HG03095 (cell line): ENCODE results near the gene PHF19.

Experiments used
- ATAC-seq: cut with Tn5 transposase; IDR thresholded peaks from one replicate; pipeline ENCODE4 v1.9.1; 2021; ENCODE audit warnings: moderate library complexity; ENCODE audit not compliant: unreplicated experiment

Gene PHF19

DNA sequence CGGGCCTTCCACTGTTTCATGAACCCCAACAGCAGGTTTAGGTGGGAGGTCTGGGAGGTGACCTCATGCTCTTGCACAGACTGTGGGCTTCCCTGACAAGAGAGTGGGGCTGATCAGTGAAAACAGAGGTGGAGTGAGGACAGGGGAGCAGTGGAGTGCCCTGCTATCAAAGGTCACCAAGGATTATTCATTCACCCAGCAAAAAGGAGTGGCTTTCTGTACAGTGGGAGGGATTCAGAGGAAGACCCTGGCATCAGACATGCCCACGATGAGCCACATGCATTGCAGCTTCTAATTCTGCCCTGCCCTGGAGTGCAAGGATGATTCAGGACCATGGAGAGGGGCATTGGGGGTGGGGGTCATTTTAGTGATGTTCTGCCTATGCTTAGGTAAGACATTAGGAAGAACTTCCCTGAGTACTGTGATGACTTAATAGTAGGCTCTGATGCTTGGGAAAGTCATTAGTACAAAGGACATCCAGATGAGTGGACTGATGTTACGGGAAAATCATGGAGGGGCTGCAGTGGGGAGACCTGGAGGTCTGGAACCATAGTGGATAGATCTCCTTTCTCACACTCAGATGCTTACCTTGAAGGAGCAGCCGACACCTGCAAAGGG lies 36.8 kb upstream of the PHF19 start:
- no peak for ATAC-seq

DNA sequence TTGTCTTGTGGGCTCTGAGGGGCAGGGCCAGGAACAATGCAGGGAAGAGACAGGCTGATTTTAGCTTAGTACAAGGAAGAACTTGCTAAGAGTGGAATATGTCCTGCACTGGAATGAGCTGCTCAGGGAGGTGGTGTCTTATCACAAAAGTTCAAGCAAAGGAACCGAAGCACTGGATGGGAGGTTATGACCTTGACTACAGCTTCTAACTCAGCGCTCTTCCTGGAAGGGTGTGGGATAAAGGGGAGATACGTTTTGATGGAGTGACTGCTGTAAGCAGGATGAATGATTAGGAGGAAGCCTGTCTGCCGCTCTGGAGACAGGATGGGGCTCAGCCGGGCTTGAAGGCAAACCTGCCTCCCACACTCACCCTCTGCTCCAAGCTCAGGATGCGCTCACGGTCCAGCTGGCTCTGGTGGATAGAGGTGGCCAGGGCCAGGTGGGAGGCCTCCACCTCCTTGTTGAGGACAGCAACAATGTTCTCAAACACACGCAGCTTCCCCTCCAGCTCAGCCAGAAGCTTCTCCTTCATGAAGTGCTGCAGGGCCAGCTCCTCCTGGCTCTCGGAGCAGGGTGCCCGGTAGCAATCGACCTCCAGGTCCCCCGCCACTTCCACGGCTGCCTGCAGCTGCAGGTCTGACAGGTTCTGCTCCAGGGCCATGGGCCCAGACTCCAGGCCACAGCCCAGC lies 36.1 kb upstream of the PHF19 start:
- ATAC-seq = no peak

DNA sequence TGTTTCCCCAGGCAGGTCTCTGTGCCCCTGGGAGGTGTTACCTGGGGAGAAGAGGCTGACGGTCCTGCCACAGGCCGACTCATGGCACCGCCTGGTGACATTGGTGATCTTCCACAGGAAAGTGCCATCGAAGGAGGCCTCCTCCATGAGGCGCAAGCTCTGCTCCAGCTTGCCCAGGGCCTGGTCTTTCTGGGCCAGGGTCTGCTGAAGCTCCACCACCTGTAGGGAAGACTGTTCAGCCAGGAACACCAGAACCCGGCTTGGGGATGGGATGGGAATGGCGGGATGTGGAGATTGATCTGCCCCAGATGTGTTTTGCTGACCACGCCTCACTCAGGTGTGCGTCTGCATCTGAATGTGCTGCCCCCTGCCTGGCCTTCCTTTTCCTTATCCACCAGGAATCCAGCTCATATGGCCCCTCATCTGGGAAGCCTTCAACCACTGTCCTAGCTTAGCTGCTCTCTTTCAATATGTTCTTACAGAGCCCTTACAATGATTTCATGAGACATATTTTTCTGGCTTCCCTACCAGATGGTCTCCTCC lies 34.4 kb upstream of the PHF19 start:
- ATAC-seq = no peak

DNA sequence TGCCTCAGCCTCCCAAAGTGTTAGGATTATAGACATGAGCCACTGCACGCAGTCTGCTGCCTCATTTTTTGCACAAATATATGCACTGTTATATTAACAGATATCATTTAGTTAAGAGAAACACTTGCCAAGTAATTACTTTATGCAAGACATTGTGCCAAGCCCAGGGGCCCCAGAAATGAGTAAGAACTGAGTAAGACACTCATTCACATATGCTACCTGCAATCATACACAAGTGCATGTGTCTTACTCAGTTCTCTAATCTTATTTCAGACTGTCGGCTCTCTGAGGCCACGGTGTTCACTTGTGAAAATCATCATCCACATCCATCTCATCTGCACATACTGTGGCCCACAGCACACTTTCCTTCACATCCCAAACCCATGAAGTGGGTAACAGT lies 33.7 kb upstream of the PHF19 start:
- ATAC-seq = no peak

DNA sequence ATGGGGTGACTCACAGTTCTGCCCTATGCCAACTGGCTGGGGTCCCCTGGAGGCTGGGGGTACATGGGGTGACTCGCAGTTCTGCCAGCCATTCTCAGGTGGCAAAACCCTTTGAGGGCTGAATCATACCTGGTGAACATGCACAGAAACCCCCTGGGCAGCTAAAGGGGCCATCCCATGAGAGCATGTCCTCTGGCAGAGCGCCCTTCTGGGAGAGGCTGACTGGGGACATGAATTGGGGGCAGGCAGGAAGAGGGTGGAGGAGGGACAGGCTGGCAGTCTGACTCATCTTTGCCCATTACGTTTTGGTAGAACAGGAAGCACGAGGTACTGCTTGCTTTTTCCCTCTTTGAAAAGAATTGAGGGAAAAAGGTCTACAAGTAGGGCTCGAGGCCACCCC lies 32.9 kb upstream of the PHF19 start:
- no peak for ATAC-seq

DNA sequence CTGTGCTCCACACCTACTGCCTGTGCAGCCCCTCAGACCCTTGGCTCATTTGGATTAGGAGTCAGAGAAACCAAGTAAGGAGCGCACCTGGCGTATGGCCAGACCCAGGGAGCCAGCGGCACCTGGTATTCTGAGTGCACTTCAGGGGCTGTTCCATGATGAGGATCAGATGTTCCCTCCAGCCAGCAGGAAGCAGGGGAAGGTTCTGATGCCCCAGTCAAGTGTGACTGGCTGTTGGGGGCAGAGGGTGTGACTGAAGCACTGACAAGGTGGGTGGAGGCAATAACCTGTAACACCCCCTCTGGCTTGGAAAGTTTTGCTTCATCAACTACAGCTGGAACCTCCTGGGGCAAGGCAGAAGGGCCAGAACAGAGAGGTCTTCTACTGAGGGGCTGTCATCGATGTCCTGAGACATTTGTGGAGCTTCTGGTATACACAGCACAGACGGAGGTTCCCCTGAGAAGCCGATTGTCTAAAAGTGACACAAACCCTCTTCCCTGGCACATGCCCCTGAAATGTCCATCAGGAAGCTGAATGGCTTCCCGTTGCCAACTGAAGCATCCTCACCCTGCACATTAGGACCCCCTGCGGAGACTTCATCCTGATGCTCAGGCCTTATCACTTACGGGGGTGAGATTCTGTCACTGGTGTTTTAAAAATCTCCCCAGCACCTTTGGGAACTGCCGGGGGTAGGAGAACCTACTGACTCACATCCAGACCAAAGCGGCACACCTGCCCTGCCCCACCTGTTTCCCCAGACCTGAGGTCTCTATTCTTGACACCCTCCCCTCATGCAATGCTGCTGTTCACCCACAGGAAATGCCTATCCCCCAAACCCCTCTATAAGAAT lies 28.6 kb upstream of the PHF19 start:
- ATAC-seq = no peak

DNA sequence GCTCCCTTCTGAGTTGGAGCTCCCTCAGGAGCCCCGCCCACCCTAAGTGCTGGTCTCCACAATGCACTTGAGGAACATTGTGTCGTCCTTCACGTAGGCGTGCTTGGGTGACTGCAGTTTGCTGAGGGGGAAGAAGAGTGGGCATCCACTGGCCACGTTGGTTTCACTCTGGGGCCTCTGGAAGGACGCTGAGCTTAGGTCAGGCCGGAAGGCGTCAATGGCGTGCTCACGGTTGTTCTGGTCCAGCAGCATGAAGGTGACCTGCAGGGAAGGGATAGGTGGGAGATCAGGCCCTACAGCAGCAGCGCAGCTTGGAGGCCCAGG lies 28.0 kb upstream of the PHF19 start:
- no peak for ATAC-seq

DNA sequence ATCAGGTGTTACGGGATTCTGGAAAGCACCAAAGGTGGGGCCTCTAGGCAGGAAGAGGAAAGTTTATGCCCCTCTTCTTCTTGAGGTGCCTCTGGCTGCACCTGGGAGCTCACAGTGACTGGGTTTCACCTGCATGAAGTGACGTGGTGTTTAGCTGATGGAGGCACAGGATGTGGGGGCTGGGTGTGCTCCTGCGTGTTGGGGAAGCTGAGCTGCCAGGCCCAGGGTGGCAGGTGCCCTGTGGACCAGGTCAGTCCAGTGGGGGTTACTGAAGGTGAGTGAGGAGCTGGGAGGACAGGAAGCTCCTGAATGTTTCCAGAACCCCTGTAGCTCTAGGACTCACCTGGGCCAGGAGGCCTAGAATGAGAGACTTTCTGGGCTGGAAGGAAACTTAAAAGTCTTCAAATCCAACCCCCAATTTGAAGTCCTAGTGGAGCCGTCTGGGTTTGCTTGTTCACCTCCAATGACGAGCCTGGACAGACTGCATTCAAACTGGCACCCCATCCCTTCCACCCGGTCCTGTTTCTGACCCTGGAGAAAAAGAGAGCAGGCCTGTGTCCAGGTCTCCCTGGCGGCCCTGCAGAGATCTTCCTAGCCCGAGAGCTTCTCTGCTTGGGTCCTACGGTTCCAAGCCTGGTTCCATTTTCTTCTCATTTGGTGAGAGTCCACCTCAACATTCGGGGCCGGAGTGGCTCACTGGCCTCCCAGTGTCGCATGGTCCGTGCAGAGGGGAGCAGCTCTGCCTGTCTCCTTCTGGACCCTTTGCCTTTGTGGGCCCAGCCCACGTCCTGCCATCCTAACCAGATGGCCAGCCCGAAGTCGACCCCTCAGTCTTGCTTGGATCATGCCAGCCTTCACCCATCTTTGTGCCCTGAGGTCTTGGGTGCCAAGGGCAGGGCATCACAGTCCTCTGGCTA lies 27.3 kb upstream of the PHF19 start:
- ATAC-seq = no peak

DNA sequence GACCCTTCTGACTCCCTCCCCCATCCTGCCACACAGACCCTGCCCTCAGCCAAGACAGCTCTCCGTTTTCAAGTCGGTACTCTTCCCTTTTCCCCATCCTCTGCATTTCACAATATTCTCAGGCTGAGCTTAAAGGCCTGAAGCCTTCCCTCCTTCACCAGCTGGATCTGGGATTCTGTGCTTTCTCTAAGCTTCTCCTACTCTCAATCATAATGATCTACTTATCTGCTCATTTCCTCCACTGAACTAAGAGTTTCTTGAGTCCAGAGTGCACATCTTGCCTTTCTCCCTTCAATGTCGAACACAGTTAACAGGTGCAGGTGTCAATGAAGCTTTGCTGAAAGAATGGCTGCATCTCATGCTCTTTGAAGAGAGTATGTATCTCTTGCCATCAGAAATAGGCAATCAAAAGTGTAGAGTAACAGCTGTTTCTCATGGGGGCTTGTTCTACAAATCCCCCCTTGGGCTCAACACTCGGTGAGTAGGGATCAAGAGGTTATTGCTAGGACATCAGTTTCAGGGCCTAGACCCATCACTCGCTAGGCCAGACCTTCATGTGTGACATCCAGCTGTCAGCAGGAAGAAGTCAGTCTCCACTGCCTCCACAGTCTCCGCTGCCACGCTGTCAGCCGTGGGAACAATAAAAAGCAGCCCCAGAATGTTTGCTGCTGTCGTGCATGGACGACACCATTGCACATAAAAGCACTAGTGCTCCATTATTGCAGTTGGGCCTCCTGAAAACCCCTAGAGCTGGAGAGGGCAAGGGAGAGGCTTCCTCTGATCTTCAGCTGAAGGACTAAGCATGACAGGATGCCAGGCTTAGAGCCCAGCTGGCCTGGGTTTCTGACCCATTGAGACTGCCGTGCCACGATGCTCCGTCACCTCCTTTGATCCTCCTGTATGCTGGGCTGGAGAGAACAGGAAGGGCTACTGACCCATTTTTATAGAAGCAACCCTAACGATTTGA lies 25.9 kb upstream of the PHF19 start:
- ATAC-seq = no peak

DNA sequence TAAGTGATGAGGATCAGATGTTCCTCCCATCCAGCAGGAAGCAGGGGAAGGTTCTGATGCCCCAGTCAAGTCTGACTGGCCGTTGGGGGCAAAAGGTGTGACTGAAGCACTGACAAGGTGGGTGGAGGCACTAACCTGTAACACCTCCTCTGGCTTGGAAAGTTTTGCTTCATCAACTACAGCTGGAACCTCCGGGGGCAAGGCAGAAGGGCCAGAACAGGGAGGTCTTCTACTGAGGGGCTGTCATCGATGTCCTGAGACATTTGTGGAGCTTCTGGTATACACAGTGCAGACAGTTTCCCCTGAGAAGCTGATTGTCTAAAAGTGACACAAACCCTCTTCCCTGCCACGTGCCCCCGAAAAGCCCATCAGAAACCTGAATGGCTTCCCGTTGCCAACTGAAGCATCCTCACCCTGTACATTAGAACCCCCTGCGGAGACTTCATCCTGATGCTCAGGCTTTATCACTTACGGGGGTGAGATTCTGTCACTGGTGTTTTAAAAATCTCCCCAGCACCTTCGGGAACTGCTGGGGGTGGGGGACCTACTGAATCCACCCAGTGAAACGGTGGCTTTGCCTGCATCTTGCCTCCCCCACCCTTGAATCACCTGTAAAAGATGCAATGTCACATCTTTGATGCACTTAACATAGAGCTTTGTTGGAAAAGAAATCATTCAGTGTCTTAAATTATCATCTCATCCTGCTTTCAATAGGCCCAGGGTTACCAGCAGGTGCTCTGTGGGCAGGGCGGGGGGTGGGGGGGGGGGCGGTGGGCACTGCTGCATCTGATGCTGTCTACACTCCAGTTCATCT lies 25.0 kb upstream of the PHF19 start:
- no peak for ATAC-seq

DNA sequence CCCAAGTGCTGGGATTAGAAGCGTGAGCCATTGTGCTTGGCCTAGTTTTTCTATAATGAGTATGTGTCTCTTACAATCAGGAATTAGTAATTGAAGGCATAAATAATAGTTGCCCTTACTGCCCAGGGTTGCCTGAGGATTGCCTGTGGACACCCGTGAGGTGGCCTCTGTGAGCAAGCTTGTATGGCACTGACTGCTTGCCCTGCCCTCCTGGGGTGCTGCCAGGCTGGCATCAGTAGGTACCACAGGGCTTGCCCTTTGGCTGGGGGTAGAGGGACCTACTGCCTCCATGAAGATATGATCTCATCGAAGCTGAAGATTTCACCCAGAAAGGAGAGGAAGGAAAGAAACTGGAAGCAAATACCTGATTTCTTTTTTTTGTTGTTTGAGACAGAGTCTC lies 23.8 kb upstream of the PHF19 start:
- ATAC-seq = no peak

DNA sequence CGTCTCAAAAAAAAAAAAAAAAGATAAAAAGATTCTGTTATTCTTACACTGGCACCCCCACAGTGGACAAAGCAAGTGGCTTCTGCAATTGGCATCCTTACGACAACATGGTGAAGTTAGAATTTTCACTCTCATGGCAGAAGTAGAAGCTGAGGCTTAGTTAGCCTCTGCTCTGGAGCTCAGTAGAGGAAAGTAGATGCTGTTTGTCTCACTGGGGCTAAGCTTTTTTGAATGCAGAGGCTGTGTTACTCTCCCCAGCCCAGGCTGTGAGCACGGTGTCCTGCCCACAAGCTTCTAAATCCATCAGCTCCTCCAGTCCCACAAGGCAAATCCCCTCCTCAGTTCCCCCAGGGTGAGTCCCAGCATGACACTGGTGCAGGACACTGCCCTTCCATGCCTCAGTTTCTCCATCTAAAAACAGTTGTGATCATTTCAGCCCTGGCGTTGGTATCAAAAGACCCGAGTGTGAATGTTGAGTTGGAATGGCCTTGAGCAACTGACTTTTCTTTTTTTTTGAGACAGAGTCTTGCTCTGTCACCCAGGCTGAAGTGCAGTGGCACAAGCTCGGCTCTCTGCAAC lies 22.6 kb upstream of the PHF19 start:
- ATAC-seq = no peak

DNA sequence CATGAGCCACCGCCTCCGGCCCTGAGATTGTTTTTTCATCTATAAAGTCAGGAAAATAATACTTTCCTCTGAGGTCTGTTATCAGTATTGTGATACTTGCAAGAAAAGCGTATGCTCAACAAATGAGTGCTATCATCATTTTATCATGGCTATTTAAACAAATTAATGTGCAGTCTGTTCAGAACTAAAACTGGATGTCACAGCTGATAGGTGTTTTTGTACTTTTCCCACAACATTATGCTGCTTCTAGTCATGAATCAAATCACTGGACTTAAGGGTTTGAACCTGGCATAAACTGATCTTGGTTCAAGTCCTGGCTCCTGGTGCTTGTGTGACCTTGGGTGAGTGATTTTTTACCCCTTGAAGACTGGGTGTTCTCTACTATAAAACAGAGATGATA lies 21.4 kb upstream of the PHF19 start:
- ATAC-seq = no peak

DNA sequence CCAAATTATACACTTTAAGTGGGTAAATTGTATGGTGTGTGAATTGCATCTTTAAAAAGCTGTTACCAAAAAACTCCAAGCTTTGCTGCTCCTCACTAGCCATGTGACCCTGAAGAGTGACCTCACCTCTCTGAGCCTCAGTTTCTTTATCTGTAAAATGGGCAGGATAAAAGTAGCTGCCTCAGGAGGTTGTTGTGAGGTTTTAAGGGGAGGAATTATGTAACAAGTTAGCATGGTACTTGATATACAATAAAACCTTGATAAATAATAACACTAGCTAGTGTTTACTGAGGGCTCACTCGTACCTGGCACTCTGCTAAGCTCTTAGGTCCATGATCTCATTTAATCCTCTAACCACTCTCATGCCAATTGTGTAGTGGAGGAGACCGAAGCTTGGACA lies 19.0 kb upstream of the PHF19 start:
- ATAC-seq = no peak

DNA sequence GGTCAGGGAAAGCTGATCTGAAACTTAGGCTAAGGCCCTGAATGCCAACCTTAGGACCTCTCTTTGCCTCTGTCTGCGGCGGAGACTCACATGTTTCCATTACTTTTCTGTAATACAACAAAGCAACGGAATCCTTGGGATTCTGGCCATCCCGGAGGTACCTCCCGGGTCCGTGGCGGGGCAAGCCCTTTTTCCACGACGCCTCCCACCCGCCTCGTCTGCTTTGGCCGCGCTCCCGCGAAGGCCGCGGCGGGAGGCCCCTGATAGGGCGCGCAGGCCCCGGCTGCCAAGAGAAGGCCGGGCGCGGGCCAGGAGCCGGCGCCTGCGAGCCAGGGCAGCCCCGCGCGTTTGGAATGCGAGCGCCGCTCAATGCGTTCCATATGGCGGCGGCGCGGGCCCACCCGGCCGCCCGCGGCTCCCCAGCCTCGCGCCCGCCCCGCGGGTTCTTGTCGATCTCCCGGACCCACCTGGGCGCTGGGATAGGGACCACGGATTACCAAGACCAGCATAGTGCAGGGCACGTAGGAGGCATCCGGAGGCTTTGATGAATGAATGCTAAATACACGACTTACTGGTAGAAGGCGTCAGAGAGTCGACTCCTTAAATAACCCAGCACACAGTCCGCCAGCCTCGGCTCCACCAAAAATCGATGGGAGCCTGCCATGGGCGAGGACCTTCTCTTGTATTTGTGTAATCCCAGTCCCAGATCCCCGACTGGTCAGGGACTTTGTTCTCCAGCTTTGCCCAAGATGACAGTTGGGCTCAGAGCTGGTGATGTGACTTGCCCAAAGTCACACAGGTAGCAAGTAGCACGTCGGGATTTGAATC lies 17.5 kb upstream of the PHF19 start:
- no peak for ATAC-seq

DNA sequence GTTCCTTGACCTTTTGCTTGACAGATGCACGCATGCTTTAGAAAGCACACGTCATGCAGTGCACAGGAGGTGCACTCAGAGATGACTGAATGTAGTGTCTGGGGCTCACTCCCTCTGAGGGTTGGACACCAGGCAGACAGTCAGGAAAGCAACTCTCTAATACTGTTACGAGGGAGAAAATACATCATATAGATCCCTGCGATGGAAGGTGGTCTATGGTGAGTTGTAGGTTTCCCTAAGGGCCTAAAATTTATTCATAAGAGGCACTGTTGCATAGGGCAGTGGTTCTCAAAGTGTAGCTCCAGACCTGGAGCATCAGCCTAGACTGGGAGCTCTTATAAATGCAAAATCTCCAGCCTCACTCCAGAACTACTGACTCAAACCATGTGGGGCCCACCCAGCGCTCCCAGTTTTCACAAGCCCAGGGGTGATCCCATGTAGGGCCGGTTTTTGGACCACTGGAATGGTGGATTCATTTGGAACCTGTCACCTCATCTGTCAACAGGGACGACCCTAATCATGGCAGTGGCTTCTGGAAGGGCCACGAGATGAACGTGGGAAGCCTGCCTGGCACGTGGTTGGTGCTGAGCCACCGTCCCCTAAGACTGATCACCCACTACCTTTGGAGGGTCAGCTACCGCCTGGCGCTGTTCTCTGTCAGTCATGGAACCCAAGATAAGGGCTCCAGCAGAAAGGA lies 16.8 kb upstream of the PHF19 start:
- ATAC-seq = no peak
